Activated naive CD4-positive, alpha-beta T cell treated with anti-CD3 and anti-CD28 coated beads for 36 hours (primary cell): ENCODE results near the gene KRTAP15-1. TPM values are rescaled to one million over a fixed set of nuclear protein-coding genes. Genes with fewer than 3 reads are reported as not detected.
A peak's percentile ranks its signal among the peaks of the same experiment; 100 is the strongest.

Experiments used
- CTCF ChIA-PET: fragments of 350-600 bp; sonication (Branson Sonifier 250); formaldehyde crosslinking; loops from one replicate; lab custom pipeline; 2021; ENCODE audit warnings: antibody characterized with exemption; lab: Charles Lee
- DNase-seq: peaks from one replicate; pipeline ENCODE4 v3.0.0-alpha.2; 2020
- H3K27ac Mint-ChIP-seq: one replicate; pipeline ENCODE4 v1.8.0; 2021; ENCODE audit warnings: mild to moderate bottlenecking, mixed read lengths
- H3K27me3 Mint-ChIP-seq: one replicate; pipeline ENCODE4 v1.8.0; 2021; ENCODE audit warnings: low read depth, mixed read lengths
- H3K36me3 Mint-ChIP-seq: one replicate; pipeline ENCODE4 v1.8.0; 2021; ENCODE audit warnings: low read depth, mixed read lengths
- H3K4me1 Mint-ChIP-seq: one replicate; pipeline ENCODE4 v1.8.0; 2021; ENCODE audit warnings: low read depth, mixed read lengths
- H3K4me3 Mint-ChIP-seq: one replicate; pipeline ENCODE4 v1.8.0; 2021; ENCODE audit warnings: mild to moderate bottlenecking, moderate library complexity, mixed read lengths
- H3K9me3 Mint-ChIP-seq: one replicate; pipeline ENCODE4 v1.8.0; 2021; ENCODE audit warnings: mixed read lengths
- intact Hi-C: fragments of 100-400 bp; cut with micrococcal nuclease; formaldehyde crosslinking; loops from one replicate; pipeline ENCODE4 v1.15.1; 2023
- total RNA-seq, 2 experiments: library from RNA; stranded (reverse); gene quantifications; one replicate each; pipeline ENCODE4 v1.2.3, GENCODE V29; 2021

The KRTAP15-1 gene
- not detected for total RNA-seq

GRCh38 chr21:30439975-30440374 lies at the start of gene KRTAP15-1:
Gene KRTAP15-1 (plus strand): TSS chr21:30440275. CDS start chr21:30440328, 53 bp downstream.
- no peak for DNase-seq
- H3K36me3 Mint-ChIP-seq, result no peaks in the 10 kb centered on the region
- intact Hi-C loops, result loop anchor here (10.0 kb wide), 1 partner anchor 395 kb away; no protein-coding TSS in a partner anchor
- H3K27ac Mint-ChIP-seq, result no peak within 1 kb of the TSS
- no peaks in the 10 kb centered on the region for H3K4me1 Mint-ChIP-seq
- no peaks in the 10 kb centered on the region for H3K9me3 Mint-ChIP-seq
- H3K27me3 Mint-ChIP-seq, result peaks cover 11% of the 10 kb centered on the region
- H3K4me3 Mint-ChIP-seq, result no peak within 1 kb of the TSS
- CTCF ChIA-PET, result no interaction called here

GRCh38 chr21:30391492-30392025 lies 48.5 kb upstream of the KRTAP15-1 start:
- H3K9me3 Mint-ChIP-seq, result peaks cover 3% of the 10 kb centered on the region
- no peak for DNase-seq
- intact Hi-C loops, result no loop called here
- CTCF ChIA-PET, result no interaction called here
- H3K4me1 Mint-ChIP-seq, result no peaks in the 10 kb centered on the region
- H3K4me3 Mint-ChIP-seq, result no peak overlapping the region
- no peaks in the 10 kb centered on the region for H3K36me3 Mint-ChIP-seq
- no peaks in the 10 kb centered on the region for H3K27me3 Mint-ChIP-seq
- H3K27ac Mint-ChIP-seq, result no peak overlapping the region

GRCh38 chr21:30395731-30396130 lies 44.3 kb upstream of the KRTAP15-1 start, which contains the start of gene KRTAP13-1:
Gene KRTAP13-1 (plus strand): TSS chr21:30396031. CDS start chr21:30396087, 56 bp downstream.
- H3K27ac Mint-ChIP-seq, result no peak within 1 kb of the TSS
- no peak within 1 kb of the TSS for H3K4me3 Mint-ChIP-seq
- peaks cover 4% of the 10 kb centered on the region for H3K27me3 Mint-ChIP-seq
- no peaks in the 10 kb centered on the region for H3K9me3 Mint-ChIP-seq
- H3K4me1 Mint-ChIP-seq, result no peaks in the 10 kb centered on the region
- CTCF ChIA-PET, result no interaction called here
- DNase-seq, result no peak
- no peaks in the 10 kb centered on the region for H3K36me3 Mint-ChIP-seq
- intact Hi-C loops, result no loop called here

GRCh38 chr21:30408782-30409494 lies 31.1 kb upstream of the KRTAP15-1 start:
- peaks cover 8% of the 10 kb centered on the region for H3K9me3 Mint-ChIP-seq
- intact Hi-C loops, result no loop called here
- no peak overlapping the region for H3K27ac Mint-ChIP-seq
- H3K36me3 Mint-ChIP-seq, result no peaks in the 10 kb centered on the region
- peak; percentile 23 for DNase-seq
- CTCF ChIA-PET, result interaction anchor here (0.6 to 0.9 kb wide), 2 partner anchors 25 to 738 kb away, joined by 3 to 4 read pairs; no protein-coding TSS in a partner anchor
- no peak overlapping the region for H3K4me3 Mint-ChIP-seq
- no peaks in the 10 kb centered on the region for H3K4me1 Mint-ChIP-seq
- H3K27me3 Mint-ChIP-seq, result peaks cover 12% of the 10 kb centered on the region

- H3K36me3 Mint-ChIP-seq, result no peaks in the 10 kb centered on the region
- peaks cover 4% of the 10 kb centered on the region for H3K27me3 Mint-ChIP-seq
- H3K4me3 Mint-ChIP-seq, result no peak overlapping the region
- CTCF ChIA-PET, result no interaction called here
- intact Hi-C loops, result no loop called here
- peaks cover 6% of the 10 kb centered on the region for H3K9me3 Mint-ChIP-seq
- no peak overlapping the region for H3K27ac Mint-ChIP-seq
- no peaks in the 10 kb centered on the region for H3K4me1 Mint-ChIP-seq
- no peak for DNase-seq
Observed at GRCh38 chr21:30415993-30416392, 24.1 kb upstream of the KRTAP15-1 start.

- CTCF ChIA-PET, result no interaction called here
- Mint-ChIP-seq H3K4me1 (no peaks in the 10 kb centered on the region), H3K27me3 (no peaks in the 10 kb centered on the region), H3K9me3 (peaks cover 2% of the 10 kb centered on the region), H3K27ac (no peak within 1 kb of the TSS), H3K36me3 (no peaks in the 10 kb centered on the region), H3K4me3 (no peak within 1 kb of the TSS)
- DNase-seq, result no peak
- intact Hi-C loops, result no loop called here
Observed at GRCh38 chr21:30425826-30426225, 14.2 kb upstream of the KRTAP15-1 start, which contains the start of gene KRTAP13-3. Gene KRTAP13-3 (minus strand): TSS chr21:30425926. CDS start chr21:30425912, 14 bp downstream.

GRCh38 chr21:30426731-30427130 lies 13.3 kb upstream of the KRTAP15-1 start:
- Mint-ChIP-seq H3K9me3 (peaks cover 2% of the 10 kb centered on the region), H3K4me1 (no peaks in the 10 kb centered on the region), H3K36me3 (no peaks in the 10 kb centered on the region), H3K4me3 (no peak overlapping the region), H3K27me3 (no peaks in the 10 kb centered on the region), H3K27ac (no peak overlapping the region)
- intact Hi-C loops, result no loop called here
- CTCF ChIA-PET, result no interaction called here
- no peak for DNase-seq

GRCh38 chr21:30430170-30430655 lies 9.9 kb upstream of the KRTAP15-1 start, which contains the start of gene KRTAP13-4:
Gene KRTAP13-4 (plus strand): TSS chr21:30430220. CDS start chr21:30430276, 56 bp downstream.
- no peaks in the 10 kb centered on the region for H3K36me3 Mint-ChIP-seq
- intact Hi-C loops, result loop anchor here (10.0 kb wide), 1 partner anchor 385 kb away; no protein-coding TSS in a partner anchor
- H3K4me1 Mint-ChIP-seq, result no peaks in the 10 kb centered on the region
- no peak for DNase-seq
- CTCF ChIA-PET, result no interaction called here
- no peak within 1 kb of the TSS for H3K4me3 Mint-ChIP-seq
- peaks cover 2% of the 10 kb centered on the region for H3K9me3 Mint-ChIP-seq
- H3K27ac Mint-ChIP-seq, result no peak within 1 kb of the TSS
- H3K27me3 Mint-ChIP-seq, result peaks cover 6% of the 10 kb centered on the region

- peak; percentile 31 for DNase-seq
- no peak overlapping the region for H3K27ac Mint-ChIP-seq
- no peaks in the 10 kb centered on the region for H3K4me1 Mint-ChIP-seq
- peaks cover 2% of the 10 kb centered on the region for H3K9me3 Mint-ChIP-seq
- no peak overlapping the region for H3K4me3 Mint-ChIP-seq
- intact Hi-C loops, result loop anchor here (2.0 to 10.0 kb wide), 2 partner anchors 93 to 389 kb away; no protein-coding TSS in a partner anchor
- H3K36me3 Mint-ChIP-seq, result no peaks in the 10 kb centered on the region
- CTCF ChIA-PET, result interaction anchor here (0.6 to 1.6 kb wide), 4 partner anchors 19 to 170 kb away, joined by 3 to 5 read pairs (median 4); partner anchors contain the start of gene KRTAP19-1
- H3K27me3 Mint-ChIP-seq, result peaks cover 10% of the 10 kb centered on the region
Observed at GRCh38 chr21:30434033-30434631, 5.9 kb upstream of the KRTAP15-1 start.

- intact Hi-C loops, result loop anchor here (10.0 kb wide), 1 partner anchor 392 kb away; no protein-coding TSS in a partner anchor
- H3K4me3 Mint-ChIP-seq, result no peak overlapping the region
- H3K27ac Mint-ChIP-seq, result no peak overlapping the region
- no peak for DNase-seq
- no peaks in the 10 kb centered on the region for H3K36me3 Mint-ChIP-seq
- no peaks in the 10 kb centered on the region for H3K4me1 Mint-ChIP-seq
- peaks cover 15% of the 10 kb centered on the region for H3K27me3 Mint-ChIP-seq
- CTCF ChIA-PET, result interaction anchor here (0.5 to 1.3 kb wide), 3 partner anchors 11 to 1347 kb away, joined by 4 to 6 read pairs (median 5); no protein-coding TSS in a partner anchor
- H3K9me3 Mint-ChIP-seq, result no peaks in the 10 kb centered on the region
Observed at GRCh38 chr21:30437010-30437565, 3.0 kb upstream of the KRTAP15-1 start.

- Mint-ChIP-seq H3K27ac (no peak overlapping the region), H3K4me1 (peaks cover 2% of the 10 kb centered on the region), H3K27me3 (peaks cover 16% of the 10 kb centered on the region), H3K9me3 (no peaks in the 10 kb centered on the region), H3K4me3 (no peak overlapping the region), H3K36me3 (no peaks in the 10 kb centered on the region)
- DNase-seq, result no peak
- intact Hi-C loops, result no loop called here
- CTCF ChIA-PET, result no interaction called here
Observed at GRCh38 chr21:30443226-30443625, 3.2 kb downstream of the KRTAP15-1 start.

- DNase-seq, result no peak
- H3K4me3 Mint-ChIP-seq, result no peak overlapping the region
- intact Hi-C loops, result no loop called here
- H3K4me1 Mint-ChIP-seq, result peaks cover 2% of the 10 kb centered on the region
- CTCF ChIA-PET, result no interaction called here
- H3K36me3 Mint-ChIP-seq, result no peaks in the 10 kb centered on the region
- H3K9me3 Mint-ChIP-seq, result no peaks in the 10 kb centered on the region
- H3K27me3 Mint-ChIP-seq, result peaks cover 16% of the 10 kb centered on the region
- H3K27ac Mint-ChIP-seq, result no peak overlapping the region
Observed at GRCh38 chr21:30444204-30444603, 4.1 kb downstream of the KRTAP15-1 start.
